Stimulated activated CD8-positive, alpha-beta memory T cell treated with anti-CD3 and anti-CD28 coated beads, Interleukin-12 subunit alpha, Interleukin-12 subunit beta, amount 100 ng/mL, for 1 hour (primary cell): ENCODE results near the gene SORL1-AS1.

ENCODE experiments used
- DNase-seq: peaks from one replicate; pipeline ENCODE4 v3.0.0-alpha.2; 2020; ENCODE audit warnings: low read depth

The SORL1-AS1 gene

DNA sequence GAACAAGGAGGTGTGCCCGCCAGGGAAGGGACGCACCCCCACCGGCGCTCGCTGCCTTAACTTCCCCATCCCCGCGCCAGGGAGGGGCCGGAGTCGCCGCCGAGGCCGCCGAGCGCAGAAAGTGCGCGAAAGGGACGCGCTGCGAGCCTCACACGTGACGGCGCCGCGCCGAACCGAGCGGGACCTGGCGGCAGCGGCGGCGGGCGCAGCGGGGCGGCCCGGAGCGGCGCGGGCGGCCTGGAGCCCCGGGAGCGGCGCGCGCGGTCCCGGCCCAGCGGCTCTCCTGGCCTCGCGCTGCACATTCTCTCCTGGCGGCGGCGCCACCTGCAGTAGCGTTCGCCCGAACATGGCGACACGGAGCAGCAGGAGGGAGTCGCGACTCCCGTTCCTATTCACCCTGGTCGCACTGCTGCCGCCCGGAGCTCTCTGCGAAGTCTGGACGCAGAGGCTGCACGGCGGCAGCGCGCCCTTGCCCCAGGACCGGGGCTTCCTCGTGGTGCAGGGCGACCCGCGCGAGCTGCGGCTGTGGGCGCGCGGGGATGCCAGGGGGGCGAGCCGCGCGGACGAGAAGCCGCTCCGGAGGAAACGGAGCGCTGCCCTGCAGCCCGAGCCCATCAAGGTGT, 670 bp downstream of the SORL1-AS1 start, which contains the start of gene SORL1:
SORL1 (plus strand) TSS at position 329 of the 623 bp plus-strand sequence; CDS start at position 347, 18 bp downstream.
- no peak for DNase-seq

DNA sequence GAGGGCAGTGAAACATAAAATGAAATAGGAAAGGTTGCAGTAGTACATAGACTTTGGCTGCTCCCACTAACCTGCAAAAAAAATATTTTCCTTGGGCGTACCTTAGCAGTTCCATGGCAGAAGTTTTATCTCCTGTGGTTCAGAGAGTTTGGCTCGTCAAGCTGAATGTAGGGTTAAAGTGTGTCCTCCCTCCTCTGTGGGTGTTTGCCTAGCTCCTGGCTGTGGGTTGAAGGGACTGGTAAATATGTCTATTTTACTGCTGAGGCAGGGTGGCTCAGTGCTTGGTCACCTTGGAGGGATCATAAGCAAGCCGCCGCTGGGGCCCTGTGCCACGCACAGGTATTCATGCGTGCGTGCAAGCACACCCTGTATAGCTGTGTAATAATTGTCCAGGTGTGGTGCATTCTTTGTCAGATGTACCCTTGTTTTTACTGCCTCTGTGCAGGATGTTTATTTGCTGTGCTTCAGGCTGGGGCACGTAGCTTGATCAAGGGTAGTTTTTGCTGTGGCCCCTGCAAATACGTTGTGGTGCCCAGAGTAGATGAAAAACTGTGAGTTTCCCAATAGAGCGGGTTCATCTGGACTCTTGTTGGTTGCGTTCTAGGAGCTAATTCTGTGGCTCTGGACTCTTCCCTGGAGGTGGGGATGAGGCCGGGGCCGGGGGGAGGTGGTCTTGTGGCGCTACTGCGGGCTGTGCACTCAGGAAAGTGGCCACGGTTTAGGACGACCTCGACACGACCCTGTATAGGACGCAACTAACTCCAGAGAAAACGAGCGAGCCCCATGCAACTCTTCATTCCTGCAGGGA, 1.4 kb downstream of the SORL1-AS1 start:
- DNase-seq: no peak

DNA sequence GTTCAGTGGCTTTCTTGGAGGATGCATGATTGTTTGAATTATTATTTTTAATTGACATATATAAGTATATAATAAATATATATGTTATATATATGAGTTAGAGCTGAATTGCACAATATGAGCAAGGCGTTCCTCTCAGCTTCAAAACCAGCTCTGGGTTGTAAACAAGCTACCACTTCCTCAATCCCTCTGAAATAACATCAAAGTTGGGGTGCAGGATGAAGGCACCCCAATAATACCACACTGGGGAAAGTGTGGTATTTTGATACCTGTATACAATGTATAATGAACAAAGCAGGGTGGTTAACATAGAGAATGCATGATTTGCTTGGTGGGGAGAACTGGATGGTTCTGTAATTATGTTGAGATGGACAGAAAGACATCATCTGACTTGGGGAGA, 2.4 kb downstream of the SORL1-AS1 start:
- no peak for DNase-seq

DNA sequence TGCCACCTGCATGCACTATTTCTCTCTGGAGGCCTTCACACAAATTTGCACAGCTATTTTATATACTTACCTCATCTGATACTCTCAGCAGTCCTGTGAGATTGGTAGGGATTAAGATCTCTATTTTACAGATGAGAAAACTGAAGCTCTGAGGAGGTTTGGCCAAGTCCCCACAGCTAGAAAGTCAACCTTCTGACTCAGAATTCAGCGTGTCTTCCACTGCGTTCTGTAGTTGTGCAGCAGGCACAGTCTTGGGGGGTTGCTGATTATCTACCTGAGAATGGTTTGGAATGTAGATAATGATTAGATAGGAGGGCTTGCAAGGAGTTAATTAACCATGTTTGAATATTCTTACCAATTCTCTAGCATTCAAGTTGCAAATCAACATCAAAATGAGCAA, 3.1 kb downstream of the SORL1-AS1 start:
- DNase-seq: no peak

DNA sequence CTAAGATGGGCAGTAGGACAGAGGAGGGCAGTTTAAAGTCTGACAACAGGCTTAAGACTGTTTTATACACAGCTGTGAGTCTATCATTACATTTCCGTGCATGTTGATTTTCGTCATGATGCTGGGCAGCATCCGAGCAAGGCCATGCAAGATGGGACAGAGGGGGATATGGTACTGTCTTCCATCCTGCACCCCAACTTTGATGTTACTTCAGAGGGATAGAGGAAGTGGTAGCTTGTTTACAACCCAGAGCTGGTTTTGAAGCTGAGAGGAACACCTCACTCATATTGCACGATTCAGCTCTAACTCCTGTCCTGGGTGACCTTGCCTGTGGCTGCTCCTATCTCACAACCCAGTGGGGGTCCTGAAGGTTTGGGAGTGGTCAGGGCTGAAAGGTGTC, 3.6 kb downstream of the SORL1-AS1 start:
- DNase-seq: no peak

DNA sequence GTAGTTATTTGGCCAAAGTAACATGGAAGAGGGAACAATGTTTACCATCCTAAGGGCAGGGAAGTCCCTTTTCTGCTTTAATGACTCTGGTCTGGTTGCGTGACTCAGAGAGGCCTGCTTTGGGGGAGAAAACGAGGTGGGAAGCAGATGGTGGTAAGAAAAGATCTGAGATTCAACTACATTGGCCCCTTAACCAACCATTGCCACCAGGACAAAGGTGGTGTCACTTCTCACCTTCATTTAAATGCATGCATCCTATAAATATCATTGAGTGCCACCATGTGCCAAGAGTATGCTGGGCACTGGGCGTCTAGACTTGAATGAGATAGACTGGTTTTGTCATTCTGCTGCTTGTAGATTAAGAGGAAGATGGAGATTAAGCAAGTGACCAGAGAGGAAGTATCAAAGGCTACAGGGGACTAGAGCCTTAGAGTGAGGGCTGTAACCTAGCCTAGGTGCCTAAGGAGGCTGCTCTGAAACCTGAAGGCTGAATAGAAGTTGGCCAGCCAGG, 4.3 kb downstream of the SORL1-AS1 start:
- no peak for DNase-seq

DNA sequence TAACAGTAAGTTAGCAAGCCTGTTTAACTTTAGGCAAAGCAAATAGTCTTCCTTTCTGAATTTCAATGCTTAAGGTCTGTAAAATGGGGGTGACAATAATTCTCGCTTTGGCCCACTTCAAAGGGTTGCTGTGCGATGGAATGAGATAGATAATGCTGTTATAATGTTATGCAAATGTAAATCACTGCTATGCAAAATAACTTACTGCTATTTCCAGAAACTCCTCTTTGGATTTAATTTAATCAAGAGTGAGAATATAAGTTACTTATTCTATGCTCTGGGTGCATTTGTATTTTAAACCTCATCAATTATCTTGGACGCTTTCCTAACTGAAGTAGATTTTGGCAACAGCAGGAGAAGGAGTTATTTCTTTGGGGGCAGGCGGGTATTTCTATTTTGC, 4.8 kb downstream of the SORL1-AS1 start:
- no peak for DNase-seq

DNA sequence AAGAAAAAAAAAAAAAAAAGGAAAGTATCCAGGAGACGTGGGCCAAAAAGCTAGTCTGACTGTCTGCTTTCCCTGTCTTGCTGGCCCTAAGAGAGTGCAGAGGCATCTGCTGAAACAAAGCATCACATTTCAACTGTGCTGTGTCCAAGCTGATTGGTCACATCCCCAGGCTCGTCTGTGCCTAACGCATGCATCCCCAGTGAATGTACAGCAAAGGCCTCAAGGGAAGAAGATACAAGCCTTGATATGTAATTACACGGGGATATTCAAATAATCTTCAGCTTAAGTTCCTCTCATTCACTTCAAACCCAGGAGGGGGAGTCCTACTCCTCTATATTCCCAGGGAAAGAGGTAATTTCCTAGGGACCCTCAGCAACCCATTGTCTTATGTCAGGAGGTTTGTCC, 6.0 kb downstream of the SORL1-AS1 start:
- DNase-seq: no peak

DNA sequence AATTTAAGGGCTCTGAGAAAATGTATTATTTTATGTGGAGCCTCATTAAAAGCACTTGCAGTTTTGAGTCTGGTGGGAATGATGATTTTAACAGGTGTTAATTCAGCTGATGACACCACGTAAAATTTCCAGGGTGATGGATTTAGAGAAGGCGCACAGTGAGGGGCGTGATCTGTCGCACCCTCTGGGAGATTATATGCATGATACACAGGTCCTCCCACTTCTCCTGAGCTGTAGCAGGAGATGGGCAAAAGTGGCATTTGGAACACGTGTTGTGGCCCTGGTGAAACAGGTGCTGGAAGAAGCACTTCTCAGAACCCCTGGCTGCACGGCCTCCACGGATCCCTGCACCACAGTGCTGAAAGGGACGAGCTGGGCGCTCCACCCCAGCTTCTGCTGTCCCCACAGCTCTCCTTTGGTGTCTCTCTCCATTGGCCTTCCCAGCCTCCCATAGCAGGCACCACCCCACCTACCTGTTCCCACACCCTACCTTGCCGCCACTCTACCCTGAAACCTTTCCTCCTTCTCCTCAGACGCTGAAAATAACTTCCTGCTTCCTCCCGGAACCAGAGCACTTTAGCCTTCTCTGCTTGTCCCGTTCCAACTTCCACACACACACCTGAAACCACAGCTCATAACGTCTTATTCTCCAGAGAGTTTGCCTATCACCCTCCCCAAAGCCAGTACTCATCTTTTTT, 7.5 kb downstream of the SORL1-AS1 start:
- DNase-seq: no peak

DNA sequence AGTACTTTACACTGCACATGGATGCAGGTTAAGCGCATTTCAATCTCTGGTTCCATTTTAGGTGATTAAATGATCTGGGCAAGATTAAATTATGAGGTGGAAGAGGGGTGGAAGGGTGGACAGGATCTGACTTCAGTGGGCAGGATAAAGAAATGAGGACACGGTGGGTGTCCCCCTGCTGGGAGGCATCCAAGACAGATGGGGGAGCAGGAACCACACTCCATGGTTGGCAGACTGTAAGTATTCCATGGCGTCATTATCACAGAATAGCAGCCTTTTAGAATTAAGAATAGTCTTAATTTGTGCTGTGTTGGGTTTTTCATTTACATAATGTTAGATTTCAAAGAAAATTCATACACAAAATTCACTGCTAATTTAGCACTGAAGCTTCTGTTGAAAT, 8.2 kb downstream of the SORL1-AS1 start:
- no peak for DNase-seq

DNA sequence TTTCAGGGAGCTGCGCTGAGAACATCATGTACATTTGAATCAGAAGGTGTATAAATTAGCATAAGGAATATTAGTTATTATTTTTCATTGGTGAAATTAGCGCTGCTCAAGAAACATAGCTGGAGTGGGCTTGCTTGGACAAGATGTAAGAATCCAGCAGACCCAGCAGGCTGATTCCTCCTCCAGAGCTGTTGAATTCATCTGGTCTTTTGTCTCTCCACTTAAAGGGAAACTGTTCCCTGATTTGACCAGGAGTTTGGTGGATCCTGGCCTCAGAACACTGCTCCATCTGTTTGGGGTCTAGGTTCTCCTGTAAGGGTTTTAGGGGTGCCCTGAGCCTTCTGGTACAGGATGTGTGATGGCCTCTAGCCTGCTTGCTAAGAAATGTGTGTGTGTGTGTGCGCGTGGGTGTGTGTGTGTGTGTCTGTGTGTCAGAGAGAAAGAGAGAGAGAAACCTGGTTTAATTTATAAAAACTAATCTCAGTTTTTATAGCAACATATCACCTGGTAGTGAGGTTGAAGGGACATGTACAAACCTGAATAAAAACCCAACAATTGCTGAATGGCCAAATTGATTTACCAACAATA, 9.0 kb downstream of the SORL1-AS1 start:
- no peak for DNase-seq

DNA sequence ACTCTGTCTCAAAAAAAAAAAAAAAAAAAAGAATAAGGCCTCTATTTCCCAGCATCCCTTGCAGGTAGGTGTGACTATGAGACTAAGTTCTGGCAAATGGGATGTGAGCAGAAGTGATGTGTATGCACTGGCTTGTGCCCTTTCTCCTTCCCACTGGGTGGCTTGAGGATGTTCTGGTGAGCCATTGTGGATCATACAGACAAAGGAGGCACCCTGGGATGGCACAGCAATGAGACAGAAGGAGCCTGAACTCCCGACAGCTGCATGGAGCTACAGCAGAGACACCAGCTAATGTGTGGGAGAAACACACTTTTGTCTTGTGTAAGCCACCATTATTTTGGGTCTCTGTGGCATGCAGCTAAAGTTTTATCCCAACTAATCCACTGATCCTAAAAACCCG, 11.2 kb downstream of the SORL1-AS1 start:
- no peak for DNase-seq

DNA sequence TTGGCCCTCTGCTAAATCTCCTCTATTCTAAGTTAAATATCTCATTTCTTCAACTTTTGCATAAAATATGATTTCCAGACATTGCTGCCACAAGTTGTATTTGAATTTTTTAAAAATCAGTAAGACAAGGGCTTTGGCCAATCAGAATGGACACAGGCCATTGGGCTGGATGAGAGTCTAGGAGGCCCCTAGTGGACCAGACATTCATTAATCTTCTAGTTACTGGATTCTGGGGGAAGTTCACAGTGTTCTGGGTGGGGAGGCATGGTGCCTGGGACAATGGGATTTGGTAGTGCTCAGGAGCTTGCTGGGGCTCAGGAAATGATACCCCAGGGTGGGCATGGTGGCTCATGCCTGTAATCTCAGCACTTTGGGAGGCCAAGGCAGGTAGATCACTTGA, 13.0 kb downstream of the SORL1-AS1 start:
- no peak for DNase-seq

DNA sequence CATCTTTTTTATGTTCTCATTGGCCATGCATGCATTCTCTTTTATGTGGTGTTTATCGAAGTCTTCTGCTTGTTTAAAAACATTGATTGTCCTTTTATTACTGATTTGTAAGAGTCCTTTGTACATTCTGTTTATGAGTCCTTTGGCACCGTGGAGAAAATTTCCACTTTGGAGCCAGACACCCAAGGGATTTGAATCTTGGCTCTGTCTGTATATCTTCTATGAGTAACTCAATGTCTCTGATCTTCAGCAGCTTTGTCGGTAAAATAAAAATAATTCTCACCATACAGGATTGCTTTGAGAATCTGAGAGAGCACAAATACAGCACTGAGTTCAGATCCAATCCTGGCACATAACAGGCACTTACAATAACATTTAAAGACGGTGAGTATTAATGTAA, 13.4 kb downstream of the SORL1-AS1 start:
- DNase-seq: no peak

DNA sequence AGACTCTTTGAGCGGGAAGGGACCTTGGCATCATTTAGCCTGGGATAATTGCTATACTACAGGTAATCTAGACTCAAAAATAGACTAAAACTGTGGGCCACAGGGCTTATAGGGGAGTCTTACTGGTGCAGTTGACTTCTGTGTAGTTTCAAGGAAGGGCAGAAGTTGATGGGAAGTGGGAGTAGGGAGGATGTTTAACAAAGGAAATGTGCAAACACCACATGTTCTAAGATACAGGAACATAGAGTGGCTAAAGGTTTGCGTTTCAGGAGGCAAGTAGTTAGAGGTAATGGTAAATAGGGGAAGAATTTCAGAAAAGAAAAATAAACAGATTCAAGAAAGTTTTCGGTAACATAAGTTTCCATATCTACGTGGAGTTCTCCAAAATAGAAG, 15.1 kb downstream of the SORL1-AS1 start:
- DNase-seq: no peak

DNA sequence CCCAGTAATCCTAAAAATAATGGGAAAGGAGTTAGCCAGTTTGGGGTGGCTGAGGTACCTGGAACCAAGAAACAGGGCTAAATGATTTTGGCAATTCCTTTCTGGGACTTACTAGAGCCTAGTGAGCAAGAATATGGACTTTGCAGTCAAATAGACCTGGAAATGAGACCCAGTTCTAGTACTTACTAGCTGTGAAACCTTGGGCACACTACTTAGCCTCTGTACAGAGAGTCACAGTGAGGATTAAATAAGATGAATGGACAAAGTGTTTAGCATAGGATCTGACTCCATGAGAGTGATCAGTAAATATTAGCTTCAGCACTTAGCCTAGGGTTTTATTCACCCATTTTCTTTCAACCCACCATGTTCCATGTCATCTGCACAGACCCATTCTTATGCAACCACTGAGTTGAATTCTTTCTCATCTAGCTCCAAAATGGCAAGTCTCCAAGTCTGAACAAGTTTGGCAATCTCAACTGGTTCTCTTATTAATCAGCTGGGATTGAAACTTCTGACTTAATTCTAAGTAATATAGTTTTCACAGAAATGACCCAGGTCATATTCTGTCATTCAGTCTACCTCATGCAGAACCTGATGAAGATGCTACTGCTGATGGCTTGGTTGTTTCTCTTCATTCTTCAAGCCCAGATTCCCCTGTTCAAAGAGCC, 15.6 kb downstream of the SORL1-AS1 start:
- no peak for DNase-seq

DNA sequence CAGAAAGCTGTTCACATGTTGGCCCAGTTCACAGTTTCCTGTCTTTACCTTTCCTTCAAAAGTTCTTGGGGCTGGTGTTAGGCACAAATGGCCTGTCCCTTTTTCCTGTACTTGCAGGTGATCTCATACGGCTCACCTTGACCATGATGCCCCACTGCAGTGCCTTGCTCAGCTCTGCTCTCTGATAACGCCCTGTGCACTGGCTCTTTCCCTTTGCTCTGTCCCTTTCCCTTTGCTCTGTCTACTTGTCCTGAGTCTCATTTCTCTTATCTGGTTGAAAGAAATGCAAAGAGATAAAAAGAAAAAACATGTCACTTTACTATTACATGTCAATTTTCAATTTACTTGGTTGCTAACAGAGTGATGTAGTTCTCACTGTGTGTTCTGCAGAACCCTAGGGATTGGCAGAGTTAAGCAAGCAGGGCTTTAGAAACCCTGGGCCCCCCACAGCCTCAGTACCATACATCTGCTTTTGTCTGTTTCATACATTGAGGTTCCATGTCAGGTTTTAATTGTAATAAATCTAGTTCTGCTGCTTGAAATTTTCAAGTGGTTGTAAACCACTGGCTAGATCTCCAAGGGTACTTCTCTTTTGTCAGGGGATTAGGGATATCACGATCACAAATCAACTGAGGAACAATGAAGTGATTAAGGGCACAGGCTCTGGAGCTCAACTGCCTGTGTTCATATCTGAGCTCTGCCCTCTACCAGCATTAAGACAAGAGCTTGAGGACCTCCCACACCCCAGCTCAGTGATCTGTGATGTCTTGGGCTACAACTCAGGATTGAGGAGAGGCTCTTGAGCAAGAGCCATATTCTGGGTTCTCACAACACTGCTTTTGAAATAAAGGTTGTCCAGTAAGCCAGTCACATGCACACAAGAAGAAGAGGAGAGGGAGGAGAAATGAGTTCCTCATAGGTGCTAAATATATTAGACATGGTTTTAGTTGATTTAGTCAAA, 16.9 kb downstream of the SORL1-AS1 start:
- DNase-seq: no peak

DNA sequence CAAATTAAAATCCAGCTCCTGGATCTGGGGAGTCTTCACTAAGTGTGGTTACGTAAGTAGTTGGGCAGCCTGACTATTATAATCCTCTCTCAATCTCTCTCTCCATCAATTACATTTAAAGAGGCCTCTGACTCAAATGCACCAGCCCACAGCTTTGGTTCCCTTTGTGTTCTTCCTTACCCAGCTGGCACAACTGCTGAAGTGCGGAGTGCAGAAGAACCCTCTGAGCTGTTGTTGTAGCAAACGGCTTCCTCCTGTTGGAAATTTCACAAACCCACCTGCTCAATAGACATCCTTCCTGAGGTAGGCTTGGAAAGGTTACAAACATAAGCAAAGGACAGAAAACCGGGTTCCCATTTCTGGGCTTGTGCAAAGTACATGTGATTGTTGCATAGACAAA, 17.6 kb downstream of the SORL1-AS1 start:
- no peak for DNase-seq

DNA sequence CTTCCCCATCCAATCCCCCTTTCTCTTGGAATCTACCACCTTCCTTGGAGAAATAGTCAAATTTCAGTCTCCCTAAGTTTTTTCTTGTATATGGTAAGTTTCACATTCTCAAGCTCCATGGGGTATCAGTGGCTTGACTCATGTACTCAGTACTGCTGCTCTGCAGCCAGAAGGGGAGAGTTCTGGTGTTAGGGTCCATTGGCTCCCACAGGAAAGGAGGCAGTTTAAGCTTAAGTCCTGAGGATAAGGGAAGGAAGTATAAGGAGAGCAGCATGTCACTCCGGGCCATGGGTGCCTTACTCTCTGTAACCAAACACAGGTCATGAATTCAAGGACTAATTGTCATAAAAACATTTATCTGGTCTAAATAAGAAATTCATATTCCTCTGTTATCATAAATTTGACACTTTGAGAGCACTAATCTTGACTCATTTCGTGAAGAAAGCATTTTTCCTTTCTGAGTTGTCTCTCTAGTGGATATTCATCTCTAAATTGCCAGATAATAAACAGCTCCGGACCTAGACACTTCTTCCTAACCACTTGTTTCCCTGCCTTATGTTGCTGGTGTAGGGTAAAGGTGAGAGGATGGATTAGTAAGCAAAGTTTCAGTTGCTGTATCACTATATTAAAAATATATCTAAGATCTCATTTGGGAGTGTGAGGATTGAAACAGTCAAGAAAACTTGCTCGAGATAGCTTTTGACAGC, 20.8 kb downstream of the SORL1-AS1 start:
- DNase-seq: no peak

DNA sequence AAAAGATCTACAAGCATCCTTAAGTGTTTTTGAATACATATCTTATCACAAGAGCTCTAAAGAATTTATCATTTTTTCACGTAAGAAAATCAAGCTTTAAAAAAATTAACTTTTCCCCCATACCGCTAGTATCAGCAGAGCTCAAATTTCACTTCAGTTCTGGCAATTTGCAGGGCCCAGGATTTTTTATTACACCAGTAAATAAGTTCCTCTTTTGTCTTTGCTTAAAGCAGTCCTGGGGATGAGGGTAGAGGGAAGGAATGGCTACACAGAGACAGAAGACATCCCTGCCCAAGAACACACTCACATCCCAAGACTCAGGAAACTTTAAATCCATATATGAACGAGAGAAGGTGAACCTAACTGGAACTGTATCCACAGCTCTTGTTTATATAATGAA, 23.2 kb downstream of the SORL1-AS1 start:
- no peak for DNase-seq
